Erythroblast (primary cell): ENCODE data around the gene CCNDBP1.
"Not testable (repeated sequence)": the region's sequence is repeated elsewhere in the genome, so short reads cannot be mapped to it uniquely, and the experiment has no call there.

ENCODE experiments used
- GATA1 ChIP-seq: IDR thresholded peaks from 2 replicates; pipeline ENCODE4 v1.6.1; 2011; ENCODE audit warnings: low read depth, mild to moderate bottlenecking, control low read depth, low read length, moderate library complexity
- POLR2A ChIP-seq: IDR thresholded peaks from 2 replicates; pipeline ENCODE4 v1.6.1; 2011; ENCODE audit warnings: mild to moderate bottlenecking, low read length

DNA sequence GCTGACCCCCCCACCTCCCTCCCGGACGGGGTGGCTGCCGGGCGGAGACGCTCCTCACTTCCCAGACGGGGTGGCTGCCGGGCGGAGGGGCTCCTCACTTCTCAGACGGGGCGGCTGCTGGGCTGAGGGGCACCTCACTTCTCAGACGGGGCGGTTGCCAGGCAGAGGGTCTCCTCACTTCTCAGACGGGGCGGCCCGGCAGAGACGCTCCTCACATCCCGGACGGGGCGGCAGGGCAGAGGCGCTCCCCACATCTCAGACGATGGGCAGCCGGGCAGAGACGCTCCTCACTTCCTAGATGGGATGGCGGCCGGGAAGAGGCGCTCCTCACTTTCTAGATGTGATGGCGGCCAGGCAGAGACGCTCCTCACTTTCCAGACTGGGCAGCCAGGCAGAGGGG is 17.9 kb upstream of the CCNDBP1 start:
- TF ChIP-seq POLR2A, GATA1: not testable (repeated sequence)
